Coronary artery (tissue), 2 donors: Measurements from ENCODE around the gene VPS13D.
"Not testable (repeated sequence)": the region's sequence is repeated elsewhere in the genome, so short reads cannot be mapped to it uniquely, and the experiment has no call there.

Experiments used
- DNase-seq: peaks from one replicate; pipeline ENCODE4 v3.0.0-alpha.2; 2017; ENCODE audit warnings: low spot score
- H3K27ac ChIP-seq, 2 donors: fragments of 200-600 bp; sonication (generic); one replicate each; pipeline ENCODE4 v1.5.1; 2016 to 2019
- H3K4me3 ChIP-seq: fragments of 200-600 bp; sonication (generic); 2 replicates; pipeline ENCODE4 v1.5.1; 2016; ENCODE audit warnings: mild to moderate bottlenecking, moderate library complexity
- CTCF ChIP-seq: fragments of 200-600 bp; sonication (generic); IDR thresholded peaks from one replicate; pipeline ENCODE4 v1.5.1; 2019; ENCODE audit warnings: antibody characterized with exemption

VPS13D gene

GRCh38 chr1:12465126-12465525 is 235.3 kb downstream of the VPS13D start:
- Histone ChIP-seq H3K4me3 (no peak overlapping the region), H3K27ac (peak overlapping the region; percentile 83 to 89)
- DNase-seq = no peak
- TF ChIP-seq CTCF = no peak

GRCh38 chr1:12466816-12467215 is 237.0 kb downstream of the VPS13D start:
- Histone ChIP-seq H3K4me3 (no peak overlapping the region), H3K27ac (no peak overlapping the region)
- no peak for TF ChIP-seq CTCF
- DNase-seq = no peak

- no peak overlapping the region for H3K4me3 ChIP-seq
- no peak for TF ChIP-seq CTCF
- no peak overlapping the region for H3K27ac ChIP-seq
- DNase-seq = no peak
Observed at GRCh38 chr1:12467570-12468286, 237.9 kb downstream of the VPS13D start.

- no peak for TF ChIP-seq CTCF
- no peak for DNase-seq
- H3K4me3 ChIP-seq = no peak overlapping the region
- no peak overlapping the region for H3K27ac ChIP-seq
Observed at GRCh38 chr1:12468323-12468722, 238.5 kb downstream of the VPS13D start.

GRCh38 chr1:12469493-12469892 is 239.7 kb downstream of the VPS13D start:
- DNase-seq = no peak
- Histone ChIP-seq H3K4me3 (no peak overlapping the region), H3K27ac (no peak overlapping the region)
- TF ChIP-seq CTCF = no peak

GRCh38 chr1:12469990-12470389 is 240.2 kb downstream of the VPS13D start:
- H3K4me3 ChIP-seq = no peak overlapping the region

GRCh38 chr1:12470916-12471315 is 241.1 kb downstream of the VPS13D start:
- H3K4me3 ChIP-seq, DNase-seq, H3K27ac ChIP-seq: not testable (repeated sequence)

More at GRCh38 chr1:12469990-12470389, 240.2 kb downstream of the VPS13D start:
- no peak overlapping the region for H3K27ac ChIP-seq
- TF ChIP-seq CTCF = no peak
- DNase-seq = no peak
